ENCODE data around the gene HSPG2. TPM values are rescaled to one million over a fixed set of nuclear protein-coding genes. Genes with fewer than 3 reads are reported as not detected.

The HSPG2 gene
- total and polyA plus RNA-seq, 10 of the 15 experiments (the other 5 are each of a cell fraction or from before 2014, with no cell fraction given): 0.30 to 3.4 (median 0.73) TPM; not detected in 2

DNA sequence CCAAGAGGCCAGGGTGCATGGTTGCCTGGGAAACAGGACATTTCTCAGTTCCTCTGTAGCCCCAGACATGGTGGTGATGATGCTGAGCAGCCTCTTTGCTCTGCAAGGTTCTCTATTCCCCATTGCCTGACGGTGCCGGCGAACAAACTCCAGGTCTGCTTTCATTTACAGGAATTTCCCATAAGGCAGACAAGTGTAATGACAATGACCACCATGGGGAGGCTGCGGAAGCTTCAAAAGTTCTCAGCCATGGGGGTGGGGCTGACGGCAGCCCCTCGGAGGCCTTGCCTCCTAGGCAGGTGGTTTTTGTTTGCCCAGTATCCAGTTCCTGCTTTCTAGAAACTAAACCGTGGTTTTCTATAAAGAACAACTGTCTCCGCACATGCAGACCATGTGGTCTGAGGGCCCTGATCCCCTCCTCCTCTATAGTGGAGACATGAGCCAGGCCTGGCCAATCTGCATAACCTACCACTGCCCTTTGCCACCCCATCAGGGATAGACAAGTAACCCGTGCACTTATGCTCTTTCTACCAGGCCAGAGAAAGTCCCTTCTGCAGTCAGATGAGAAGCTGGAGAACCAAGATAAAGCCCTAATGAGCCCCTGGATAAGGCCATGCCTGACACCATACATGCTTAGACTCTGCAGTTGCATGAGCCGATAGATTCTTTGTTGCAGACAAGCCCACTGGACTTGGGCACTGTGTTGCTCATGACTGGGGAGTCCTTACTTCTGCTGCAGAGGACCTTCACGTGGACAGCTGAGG lies 71.0 kb downstream of the HSPG2 start:
- in situ Hi-C loops (cut with MboI): no loop called here
- CTCF ChIA-PET: interaction anchor here (0.6 to 2.1 kb wide), 5 partner anchors 8 to 221 kb away, joined by 3 to 11 read pairs (median 3); no protein-coding TSS in a partner anchor
- peak; percentile 30; the same call in 1 of the 2 replicates for TF ChIP-seq RAD21 (IDR thresholded peaks at IDR 0.05; ENCODE audit: insufficient read depth, low read depth, low read length)
- peak; percentile 64; the same call in 1 of the 2 replicates for TF ChIP-seq RUNX3 (IDR thresholded peaks at IDR 0.05; ENCODE audit: low read length)
- TF ChIP-seq MXI1 (IDR thresholded peaks at IDR 0.05; ENCODE audit: low read depth, low read length): peak; percentile 52; the same call in 1 of the 2 replicates
- TF ChIP-seq, protein P1, sequence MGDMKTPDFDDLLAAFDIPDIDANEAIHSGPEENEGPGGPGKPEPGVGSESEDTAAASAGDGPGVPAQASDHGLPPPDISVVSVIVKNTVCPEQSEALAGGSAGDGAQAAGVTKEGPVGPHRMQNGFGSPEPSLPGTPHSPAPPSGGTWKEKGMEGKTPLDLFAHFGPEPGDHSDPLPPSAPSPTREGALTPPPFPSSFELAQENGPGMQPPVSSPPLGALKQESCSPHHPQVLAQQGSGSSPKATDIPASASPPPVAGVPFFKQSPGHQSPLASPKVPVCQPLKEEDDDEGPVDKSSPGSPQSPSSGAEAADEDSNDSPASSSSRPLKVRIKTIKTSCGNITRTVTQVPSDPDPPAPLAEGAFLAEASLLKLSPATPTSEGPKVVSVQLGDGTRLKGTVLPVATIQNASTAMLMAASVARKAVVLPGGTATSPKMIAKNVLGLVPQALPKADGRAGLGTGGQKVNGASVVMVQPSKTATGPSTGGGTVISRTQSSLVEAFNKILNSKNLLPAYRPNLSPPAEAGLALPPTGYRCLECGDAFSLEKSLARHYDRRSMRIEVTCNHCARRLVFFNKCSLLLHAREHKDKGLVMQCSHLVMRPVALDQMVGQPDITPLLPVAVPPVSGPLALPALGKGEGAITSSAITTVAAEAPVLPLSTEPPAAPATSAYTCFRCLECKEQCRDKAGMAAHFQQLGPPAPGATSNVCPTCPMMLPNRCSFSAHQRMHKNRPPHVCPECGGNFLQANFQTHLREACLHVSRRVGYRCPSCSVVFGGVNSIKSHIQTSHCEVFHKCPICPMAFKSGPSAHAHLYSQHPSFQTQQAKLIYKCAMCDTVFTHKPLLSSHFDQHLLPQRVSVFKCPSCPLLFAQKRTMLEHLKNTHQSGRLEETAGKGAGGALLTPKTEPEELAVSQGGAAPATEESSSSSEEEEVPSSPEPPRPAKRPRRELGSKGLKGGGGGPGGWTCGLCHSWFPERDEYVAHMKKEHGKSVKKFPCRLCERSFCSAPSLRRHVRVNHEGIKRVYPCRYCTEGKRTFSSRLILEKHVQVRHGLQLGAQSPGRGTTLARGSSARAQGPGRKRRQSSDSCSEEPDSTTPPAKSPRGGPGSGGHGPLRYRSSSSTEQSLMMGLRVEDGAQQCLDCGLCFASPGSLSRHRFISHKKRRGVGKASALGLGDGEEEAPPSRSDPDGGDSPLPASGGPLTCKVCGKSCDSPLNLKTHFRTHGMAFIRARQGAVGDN (IDR thresholded peaks at IDR 0.05): peak; percentile 98
- TF ChIP-seq, protein P2, sequence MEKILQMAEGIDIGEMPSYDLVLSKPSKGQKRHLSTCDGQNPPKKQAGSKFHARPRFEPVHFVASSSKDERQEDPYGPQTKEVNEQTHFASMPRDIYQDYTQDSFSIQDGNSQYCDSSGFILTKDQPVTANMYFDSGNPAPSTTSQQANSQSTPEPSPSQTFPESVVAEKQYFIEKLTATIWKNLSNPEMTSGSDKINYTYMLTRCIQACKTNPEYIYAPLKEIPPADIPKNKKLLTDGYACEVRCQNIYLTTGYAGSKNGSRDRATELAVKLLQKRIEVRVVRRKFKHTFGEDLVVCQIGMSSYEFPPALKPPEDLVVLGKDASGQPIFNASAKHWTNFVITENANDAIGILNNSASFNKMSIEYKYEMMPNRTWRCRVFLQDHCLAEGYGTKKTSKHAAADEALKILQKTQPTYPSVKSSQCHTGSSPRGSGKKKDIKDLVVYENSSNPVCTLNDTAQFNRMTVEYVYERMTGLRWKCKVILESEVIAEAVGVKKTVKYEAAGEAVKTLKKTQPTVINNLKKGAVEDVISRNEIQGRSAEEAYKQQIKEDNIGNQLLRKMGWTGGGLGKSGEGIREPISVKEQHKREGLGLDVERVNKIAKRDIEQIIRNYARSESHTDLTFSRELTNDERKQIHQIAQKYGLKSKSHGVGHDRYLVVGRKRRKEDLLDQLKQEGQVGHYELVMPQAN (conservative IDR thresholded peaks at IDR 0.05): no peak
- TF ChIP-seq DPF2 (IDR thresholded peaks at IDR 0.05): 0 out of 2 replicates have a peak, but pooled peaks have one; percentile 55
- TF ChIP-seq NFIC (IDR thresholded peaks at IDR 0.05; ENCODE audit: low read depth, low read length): peak; percentile 66; the same call in 1 of the 2 replicates
- TF ChIP-seq SP1 (IDR thresholded peaks at IDR 0.05; ENCODE audit: low read depth, low read length): peak; percentile 77
- TF ChIP-seq CHD2 (IDR thresholded peaks at IDR 0.05; ENCODE audit: borderline replicate concordance, low read depth, low read length): peak; percentile 58; the same call in 1 of the 2 replicates
- TF ChIP-seq RAD51 (IDR thresholded peaks at IDR 0.05): peak; percentile 49; the same call in 1 of the 2 replicates
- TF ChIP-seq EP300 (IDR thresholded peaks at IDR 0.05; ENCODE audit: borderline replicate concordance in 1 of 2, control insufficient read depth in 1 of 2, low read depth in 2 of 2, low read length in 2 of 2): 0 out of 4 replicates have a peak, but pooled peaks of 1 of the 2 experiments have one; percentile 35
- TF ChIP-seq IKZF1 (conservative IDR thresholded peaks at IDR 0.05): peak; percentile 58
- peak; percentile 88 for TF ChIP-seq MAX (IDR thresholded peaks at IDR 0.05; ENCODE audit: low read depth, low read length)
- TF ChIP-seq RCOR1 (conservative IDR thresholded peaks at IDR 0.05; ENCODE audit: low read depth, low read length): peak; percentile 77; the same call in 1 of the 2 replicates
- 0 out of 2 replicates have a peak, but pooled peaks have one; percentile 70 for TF ChIP-seq NBN (IDR thresholded peaks at IDR 0.05)
- TF ChIP-seq PAX5 (IDR thresholded peaks at IDR 0.05; ENCODE audit: borderline replicate concordance, low read depth, low read length): peak; percentile 19; the same call in 1 of the 2 replicates

More for the DNA sequence above, 71.0 kb downstream of the HSPG2 start:
- ATAC-seq: peak; percentile 92
- peak; percentile 96 for FAIRE-seq
- H3K4me1 ChIP-seq (ENCODE audit: control insufficient read depth, insufficient read depth, low read length): peaks cover 26% of the 10 kb centered on the region
- no peaks in the 10 kb centered on the region for H3K27me3 ChIP-seq (replicated peaks in 1 of 2; ENCODE audit: control insufficient read depth in 2 of 2, insufficient read depth in 2 of 2, low read length in 1 of 2)
- DNase-seq (ENCODE audit: low read depth, low spot score): peak; percentile 64
- H3K9me3 ChIP-seq (replicated peaks; ENCODE audit: control insufficient read depth, insufficient read depth, low read length): no peaks in the 10 kb centered on the region; the same call in 2 of the 3 replicates
- no peaks in the 10 kb centered on the region for H3K36me3 ChIP-seq (ENCODE audit: control insufficient read depth in 2 of 2, insufficient read depth in 2 of 2, low read length in 1 of 2)
- no peaks in the 10 kb centered on the region for H4K20me1 ChIP-seq (ENCODE audit: control insufficient read depth, insufficient read depth)
- peak overlapping the region; percentile 22; the same call in 1 of the 2 replicates for H3K9ac ChIP-seq (ENCODE audit: control insufficient read depth, insufficient read depth, low read length)
- RAD21 ChIA-PET (ENCODE audit: unreplicated experiment): interaction anchor here (1.0 to 1.2 kb wide), 2 partner anchors 16 to 44 kb away, joined by 3 to 5 read pairs; no protein-coding TSS in a partner anchor
- SMC1A ChIA-PET (ENCODE audit: uncharacterized antibody, unreplicated experiment): interaction anchor here (0.6 to 1.5 kb wide), 6 partner anchors 14 to 159 kb away, joined by 3 to 4 read pairs (median 3); partner anchors contain the start of gene USP48
- H3K27ac ChIP-seq (ENCODE audit: control insufficient read depth, insufficient read depth): peak overlapping the region; percentile 76
- H3K4me3 ChIP-seq: no peak overlapping the region; the same call in 1 of the 2 replicates
- BruUV-seq (replicated peaks): no TSS peak
- WGBS (ENCODE audit: insufficient coverage, insufficient replicate concordance, low lambda C conversion rate, missing lambda C conversion rate): 19% methylated on average over 11 of the region's 11 CpGs
- peak overlapping the region; percentile 61 for H3K4me2 ChIP-seq (ENCODE audit: control insufficient read depth, insufficient read depth)
- intact Hi-C loops (cut with micrococcal nuclease; ENCODE audit: unreplicated experiment): loop anchor here (5.0 kb wide), 1 partner anchor 74 kb away; no protein-coding TSS in a partner anchor
- peak overlapping the region; percentile 85 for H2AFZ ChIP-seq (ENCODE audit: control insufficient read depth, low read depth, low read length)
- H3K79me2 ChIP-seq (ENCODE audit: control insufficient read depth, insufficient read depth, low read length): no peaks in the 10 kb centered on the region
- POLR2A ChIA-PET: interaction anchor here (0.6 to 0.8 kb wide), 2 partner anchors 13 to 84 kb away, joined by 3 read pairs; no protein-coding TSS in a partner anchor

Data from GM12878 (cell line).